OCI-LY3 (cell line): ENCODE results near the gene TRIM32.

Source experiments
- H2AFZ ChIP-seq: fragments of 200-600, 300-600 bp; shearing (Covaris generic); 2 replicates; pipeline ENCODE4 v1.6.0; 2014; ENCODE audit warnings: antibody characterized with exemption, low read depth, low read length
- H3K27ac ChIP-seq: fragments of 200-600, 300-600 bp; sonication (generic); 2 replicates; pipeline ENCODE4 v1.5.1; 2014; ENCODE audit warnings: mild to moderate bottlenecking, low read length, moderate library complexity, mixed read lengths
- H3K27me3 ChIP-seq: fragments of 200-600, 300-600 bp; sonication (generic); 2 replicates; pipeline ENCODE4 v1.6.1; 2014; ENCODE audit warnings: low read depth, low read length, mixed read lengths
- H3K36me3 ChIP-seq: fragments of 200-600, 300-600 bp; sonication (generic); replicated peaks from 2 replicates; pipeline ENCODE3; 2014; ENCODE audit warnings: low read depth, low read length, mixed read lengths
- H3K4me1 ChIP-seq: fragments of 300-600, 200-600 bp; sonication (generic); 2 replicates; pipeline ENCODE4 v1.6.1; 2014; ENCODE audit warnings: low read length, mixed read lengths
- H3K4me2 ChIP-seq: fragments of 200-600, 300-600 bp; sonication (generic); 2 replicates; pipeline ENCODE4 v1.6.1; 2014; ENCODE audit warnings: low read length, mixed read lengths
- H3K4me3 ChIP-seq: fragments of 300-600, 200-600 bp; sonication (generic); 2 replicates; pipeline ENCODE4 v1.5.1; 2014; ENCODE audit warnings: antibody characterized with exemption, mild to moderate bottlenecking, low read length, moderate library complexity
- H3K79me2 ChIP-seq: fragments of 300-600, 200-600 bp; shearing (Covaris generic); 2 replicates; pipeline ENCODE4 v1.6.1; 2014; ENCODE audit warnings: mild to moderate bottlenecking, low read length, mixed read lengths
- H3K9ac ChIP-seq: fragments of 300-600, 200-600 bp; shearing (Covaris generic); 2 replicates; pipeline ENCODE4 v1.6.0; 2014; ENCODE audit warnings: mild to moderate bottlenecking, low read length, moderate library complexity
- H3K9me3 ChIP-seq: fragments of 200-600, 300-600 bp; shearing (Covaris generic); 2 replicates; pipeline ENCODE4 v1.6.1; 2014; ENCODE audit warnings: low read length, mixed read lengths; ENCODE audit not compliant: insufficient read depth
- H4K20me1 ChIP-seq: fragments of 200-600, 300-600 bp; sonication (generic); 2 replicates; pipeline ENCODE4 v1.6.1; 2016; ENCODE audit warnings: low read length, mixed read lengths; ENCODE audit not compliant: insufficient read depth
- EZH2phosphoT487 ChIP-seq: fragments of 200-600 bp; shearing (Covaris generic); IDR thresholded peaks from 2 replicates; pipeline ENCODE4 v1.6.1; 2018; ENCODE audit warnings: antibody characterized with exemption, mixed run types, low read depth
- TF ChIP-seq, protein P1 (sequence below): fragments of 200-600, 300-600 bp; sonication (generic); IDR thresholded peaks from 2 replicates; pipeline ENCODE4 v1.5.1; 2014; ENCODE audit warnings: antibody characterized with exemption, low read length, low read depth

TRIM32 gene

DNA sequence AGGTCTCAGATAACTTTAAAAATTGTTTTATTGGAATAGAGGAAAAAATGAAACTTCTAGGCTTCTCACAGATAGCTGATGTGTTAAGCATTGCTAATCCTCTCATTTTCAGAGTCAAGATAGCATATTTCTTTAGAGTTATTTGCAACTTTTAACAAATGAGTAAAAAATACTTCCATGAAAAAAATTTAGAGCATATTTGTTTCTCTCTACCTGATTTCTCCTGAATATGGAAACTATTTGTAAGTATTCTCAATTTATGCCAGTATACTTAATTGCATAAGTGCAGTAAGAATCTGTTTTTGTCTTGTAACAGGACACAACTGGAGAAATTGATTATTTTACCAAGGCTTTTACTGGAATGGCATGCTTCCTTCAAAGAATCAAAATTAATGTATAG, 3.6 kb upstream of the TRIM32 start:
- Histone ChIP-seq H3K36me3 (peaks cover 3% of the 10 kb centered on the region), H3K4me2 (no peak overlapping the region), H3K4me1 (peaks cover 15% of the 10 kb centered on the region), H3K27ac (no peak overlapping the region), H3K79me2 (peaks cover 12% of the 10 kb centered on the region), H3K4me3 (no peak overlapping the region), H3K27me3 (no peaks in the 10 kb centered on the region), H4K20me1 (0 out of 2 replicates have a peak, but pooled peaks cover 7% of the 10 kb centered on the region), H3K9me3 (0 out of 2 replicates have a peak, but pooled peaks cover 6% of the 10 kb centered on the region), H2AFZ (no peak overlapping the region), H3K9ac (no peak overlapping the region)
- no peak for TF ChIP-seq EZH2phosphoT487
- TF ChIP-seq, protein P1, sequence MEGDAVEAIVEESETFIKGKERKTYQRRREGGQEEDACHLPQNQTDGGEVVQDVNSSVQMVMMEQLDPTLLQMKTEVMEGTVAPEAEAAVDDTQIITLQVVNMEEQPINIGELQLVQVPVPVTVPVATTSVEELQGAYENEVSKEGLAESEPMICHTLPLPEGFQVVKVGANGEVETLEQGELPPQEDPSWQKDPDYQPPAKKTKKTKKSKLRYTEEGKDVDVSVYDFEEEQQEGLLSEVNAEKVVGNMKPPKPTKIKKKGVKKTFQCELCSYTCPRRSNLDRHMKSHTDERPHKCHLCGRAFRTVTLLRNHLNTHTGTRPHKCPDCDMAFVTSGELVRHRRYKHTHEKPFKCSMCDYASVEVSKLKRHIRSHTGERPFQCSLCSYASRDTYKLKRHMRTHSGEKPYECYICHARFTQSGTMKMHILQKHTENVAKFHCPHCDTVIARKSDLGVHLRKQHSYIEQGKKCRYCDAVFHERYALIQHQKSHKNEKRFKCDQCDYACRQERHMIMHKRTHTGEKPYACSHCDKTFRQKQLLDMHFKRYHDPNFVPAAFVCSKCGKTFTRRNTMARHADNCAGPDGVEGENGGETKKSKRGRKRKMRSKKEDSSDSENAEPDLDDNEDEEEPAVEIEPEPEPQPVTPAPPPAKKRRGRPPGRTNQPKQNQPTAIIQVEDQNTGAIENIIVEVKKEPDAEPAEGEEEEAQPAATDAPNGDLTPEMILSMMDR: no peak

DNA sequence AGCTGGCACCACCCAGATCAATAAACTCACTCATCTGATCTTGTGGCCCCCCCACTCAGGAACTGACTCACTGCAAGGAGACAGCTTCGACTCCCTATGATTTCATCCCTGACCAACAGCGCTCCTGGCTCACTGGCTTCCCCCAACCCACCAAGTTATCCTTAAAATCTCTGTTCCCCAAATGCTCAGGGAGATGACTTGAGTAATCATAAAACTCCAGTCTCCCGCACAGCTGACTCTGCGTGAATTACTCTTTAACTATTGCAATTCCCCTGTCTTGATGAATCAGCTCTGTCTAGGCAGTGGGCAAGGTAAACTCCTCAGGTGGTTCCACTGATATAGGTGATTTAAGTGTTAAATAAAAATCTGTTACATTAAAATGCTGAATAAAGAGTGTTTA, 1.9 kb upstream of the TRIM32 start:
- Histone ChIP-seq H3K4me3 (no peak overlapping the region), H3K9ac (no peak overlapping the region), H2AFZ (no peak overlapping the region), H3K27me3 (no peaks in the 10 kb centered on the region), H3K36me3 (peaks cover 6% of the 10 kb centered on the region), H3K4me1 (peaks cover 17% of the 10 kb centered on the region), H3K9me3 (0 out of 2 replicates have a peak, but pooled peaks cover 6% of the 10 kb centered on the region), H3K79me2 (peaks cover 28% of the 10 kb centered on the region), H4K20me1 (peaks cover 23% of the 10 kb centered on the region; the same call in 1 of the 2 replicates), H3K27ac (no peak overlapping the region), H3K4me2 (no peak overlapping the region)
- TF ChIP-seq, protein P1: no peak
- TF ChIP-seq EZH2phosphoT487: no peak

DNA sequence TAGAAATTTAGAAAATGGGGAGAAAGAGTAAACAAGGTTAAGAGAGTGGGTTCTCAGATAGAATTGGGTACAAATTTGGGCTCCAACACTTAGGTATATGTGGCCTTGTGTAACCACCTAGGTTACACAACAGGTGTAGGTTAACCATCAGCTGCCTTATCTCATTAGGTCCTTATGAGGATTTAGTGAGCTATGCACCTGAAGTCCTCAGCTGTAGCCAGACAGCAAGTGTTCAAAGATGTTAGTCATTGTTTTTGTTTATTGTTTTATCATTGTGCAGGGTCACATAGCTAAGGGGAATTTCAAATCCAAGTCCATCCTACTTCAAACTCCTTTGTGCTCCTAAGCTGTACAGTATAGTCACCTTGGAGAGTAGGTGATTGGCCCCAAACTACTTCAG, 970 bp upstream of the TRIM32 start:
- H3K27me3 ChIP-seq: no peaks in the 10 kb centered on the region
- peak overlapping the region; percentile 78 for H3K9ac ChIP-seq
- 0 out of 2 replicates have a peak overlapping the region, but pooled peaks have one; percentile 59 for H2AFZ ChIP-seq
- H4K20me1 ChIP-seq: peaks cover 30% of the 10 kb centered on the region
- peaks cover 12% of the 10 kb centered on the region for H3K36me3 ChIP-seq
- peaks cover 17% of the 10 kb centered on the region for H3K4me1 ChIP-seq
- H3K79me2 ChIP-seq: peaks cover 37% of the 10 kb centered on the region
- TF ChIP-seq EZH2phosphoT487: no peak
- TF ChIP-seq, protein P1: no peak
- peak overlapping the region; percentile 82 for H3K4me3 ChIP-seq
- 0 out of 2 replicates have a peak, but pooled peaks cover 6% of the 10 kb centered on the region for H3K9me3 ChIP-seq
- H3K27ac ChIP-seq: no peak overlapping the region
- H3K4me2 ChIP-seq: peak overlapping the region; percentile 90

DNA sequence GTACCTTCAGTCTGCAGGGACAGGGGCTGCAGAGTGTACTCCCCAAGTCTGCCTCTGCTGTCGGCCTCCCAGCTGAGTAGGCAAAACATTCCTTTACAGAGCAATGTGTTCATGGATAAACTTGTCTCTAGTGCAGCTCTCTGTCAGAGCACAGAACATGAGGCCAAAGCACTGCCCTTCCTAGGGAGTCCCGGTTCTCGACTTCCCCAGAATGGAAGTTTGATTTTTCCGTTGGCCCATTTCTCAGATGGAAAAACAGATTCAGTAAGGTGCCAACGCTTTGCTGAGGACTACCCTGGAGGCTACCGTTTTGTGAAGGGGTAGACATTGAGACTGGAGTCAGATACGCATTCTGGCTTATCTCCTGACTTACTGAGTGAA, 422 bp upstream of the TRIM32 start:
- Histone ChIP-seq H3K36me3 (peaks cover 12% of the 10 kb centered on the region), H3K27ac (no peak overlapping the region), H2AFZ (peak overlapping the region; percentile 59), H3K79me2 (peaks cover 43% of the 10 kb centered on the region), H3K4me2 (peak overlapping the region; percentile 90), H4K20me1 (peaks cover 36% of the 10 kb centered on the region), H3K9ac (peak overlapping the region; percentile 78), H3K4me3 (peak overlapping the region; percentile 82), H3K4me1 (peaks cover 22% of the 10 kb centered on the region), H3K9me3 (0 out of 2 replicates have a peak, but pooled peaks cover 6% of the 10 kb centered on the region), H3K27me3 (no peaks in the 10 kb centered on the region)
- TF ChIP-seq, protein P1: no peak
- no peak for TF ChIP-seq EZH2phosphoT487
